ENCODE data around the gene ARL6IP6. TPM values are rescaled to one million over a fixed set of nuclear protein-coding genes. Genes with fewer than 3 reads are reported as not detected.

The ARL6IP6 gene
- total and polyA plus RNA-seq, 4 donors: 7.5 to 17.9 (median 12.3) TPM

DNA sequence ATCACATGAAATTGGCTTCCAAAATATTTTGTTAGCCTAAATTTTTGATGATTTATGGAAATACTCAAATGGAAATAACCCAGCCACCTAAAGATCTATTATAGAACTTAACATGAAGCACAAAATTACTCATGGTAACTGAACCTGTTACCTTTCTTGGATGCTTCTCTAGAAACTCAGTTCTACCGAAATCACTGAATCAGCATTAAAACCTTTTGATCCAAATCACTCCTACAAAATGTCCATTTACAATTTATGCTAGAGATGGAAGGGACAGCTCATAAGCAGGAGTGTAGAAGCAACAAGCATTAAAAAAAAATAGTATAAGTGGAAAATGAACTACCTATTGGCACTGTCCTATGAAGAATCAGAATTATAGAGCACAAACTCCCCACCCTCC, 3.3 kb upstream of the ARL6IP6 start:
- Histone ChIP-seq H3K4me1 (ENCODE audit: control insufficient read depth in 5 of 5, insufficient read depth in 5 of 5, low read length in 5 of 5) (peaks cover 0 to 18% (median 8%) of the 10 kb centered on the region in 5 donors), H3K27me3 (ENCODE audit: control insufficient read depth in 3 of 3, insufficient read depth in 3 of 3, low read length in 2 of 3) (no peaks in the 10 kb centered on the region), H3K27ac (ENCODE audit: low read depth in 1 of 2, low read length in 1 of 2) (no peak overlapping the region), H3K4me3 (no peak overlapping the region), H3K36me3 (ENCODE audit: control insufficient read depth in 4 of 4, insufficient read depth in 4 of 4, low read length in 4 of 4) (peaks cover 3 to 28% (median 13%) of the 10 kb centered on the region in 4 donors), H3K9me3 (ENCODE audit: control insufficient read depth in 4 of 4, insufficient read depth in 3 of 4, low read length in 3 of 4) (no peaks in the 10 kb centered on the region), H3K9ac (ENCODE audit: insufficient read depth in 1 of 2, low read length in 2 of 2) (no peak overlapping the region)
- ATAC-seq (ENCODE audit: insufficient read depth, low FRiP score) (no peak), DNase-seq (no peak)
- WGBS, 2 donors: 78 to 98% methylated on average over 1 of the region's 1 CpG
- TF ChIP-seq, protein P1, sequence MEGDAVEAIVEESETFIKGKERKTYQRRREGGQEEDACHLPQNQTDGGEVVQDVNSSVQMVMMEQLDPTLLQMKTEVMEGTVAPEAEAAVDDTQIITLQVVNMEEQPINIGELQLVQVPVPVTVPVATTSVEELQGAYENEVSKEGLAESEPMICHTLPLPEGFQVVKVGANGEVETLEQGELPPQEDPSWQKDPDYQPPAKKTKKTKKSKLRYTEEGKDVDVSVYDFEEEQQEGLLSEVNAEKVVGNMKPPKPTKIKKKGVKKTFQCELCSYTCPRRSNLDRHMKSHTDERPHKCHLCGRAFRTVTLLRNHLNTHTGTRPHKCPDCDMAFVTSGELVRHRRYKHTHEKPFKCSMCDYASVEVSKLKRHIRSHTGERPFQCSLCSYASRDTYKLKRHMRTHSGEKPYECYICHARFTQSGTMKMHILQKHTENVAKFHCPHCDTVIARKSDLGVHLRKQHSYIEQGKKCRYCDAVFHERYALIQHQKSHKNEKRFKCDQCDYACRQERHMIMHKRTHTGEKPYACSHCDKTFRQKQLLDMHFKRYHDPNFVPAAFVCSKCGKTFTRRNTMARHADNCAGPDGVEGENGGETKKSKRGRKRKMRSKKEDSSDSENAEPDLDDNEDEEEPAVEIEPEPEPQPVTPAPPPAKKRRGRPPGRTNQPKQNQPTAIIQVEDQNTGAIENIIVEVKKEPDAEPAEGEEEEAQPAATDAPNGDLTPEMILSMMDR (IDR thresholded peaks at IDR 0.05; ENCODE audit: control extremely low read depth, extremely low read depth): no peak

DNA sequence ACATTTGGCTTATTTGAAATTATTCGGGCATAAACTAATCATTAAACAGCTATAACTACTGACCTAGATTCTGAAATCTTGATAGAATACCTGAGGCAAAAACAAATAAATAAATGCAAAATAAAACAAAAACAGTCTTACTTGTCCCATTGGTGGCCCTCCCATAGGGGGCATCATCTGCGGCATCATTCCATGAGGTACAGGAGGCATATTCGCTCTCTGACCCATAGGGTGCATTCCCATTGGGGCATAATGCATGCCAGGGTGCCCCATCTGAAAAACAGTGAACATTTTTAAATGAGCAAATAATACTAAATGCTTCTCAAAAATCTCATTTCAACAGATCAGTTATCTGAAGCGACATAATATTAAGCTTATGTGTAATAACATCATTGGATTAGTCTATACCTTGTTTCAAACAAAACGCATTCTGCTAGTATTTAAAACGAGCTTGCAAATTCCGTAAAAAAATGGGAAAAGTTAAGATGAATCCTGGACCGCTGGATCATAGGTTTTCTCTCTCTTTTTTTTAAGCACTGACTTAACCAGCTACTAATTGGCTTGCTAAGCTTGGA, 2.5 kb upstream of the ARL6IP6 start:
- 34 to 52% methylated on average over 8 of the region's 8 CpGs for WGBS, 2 donors
- Histone ChIP-seq H3K27ac (ENCODE audit: low read depth in 1 of 2, low read length in 1 of 2) (no peak overlapping the region), H3K4me1 (ENCODE audit: control insufficient read depth in 5 of 5, insufficient read depth in 5 of 5, low read length in 5 of 5) (peaks cover 0 to 27% (median 11%) of the 10 kb centered on the region in 5 donors), H3K9ac (ENCODE audit: insufficient read depth in 1 of 2, low read length in 2 of 2) (peak overlapping the region; percentile 96 to 98), H3K9me3 (ENCODE audit: control insufficient read depth in 4 of 4, insufficient read depth in 3 of 4, low read length in 3 of 4) (no peaks in the 10 kb centered on the region), H3K4me3 (no peak overlapping the region), H3K36me3 (ENCODE audit: control insufficient read depth in 4 of 4, insufficient read depth in 4 of 4, low read length in 4 of 4) (peaks cover 3 to 26% (median 12%) of the 10 kb centered on the region in 4 donors), H3K27me3 (ENCODE audit: control insufficient read depth in 3 of 3, insufficient read depth in 3 of 3, low read length in 2 of 3) (no peaks in the 10 kb centered on the region)
- TF ChIP-seq, protein P1 (IDR thresholded peaks at IDR 0.05; ENCODE audit: control extremely low read depth, extremely low read depth): no peak
- DNase-seq (peak in 2 of 3 donors; percentile 12 to 13), ATAC-seq (ENCODE audit: insufficient read depth, low FRiP score) (no peak)

DNA sequence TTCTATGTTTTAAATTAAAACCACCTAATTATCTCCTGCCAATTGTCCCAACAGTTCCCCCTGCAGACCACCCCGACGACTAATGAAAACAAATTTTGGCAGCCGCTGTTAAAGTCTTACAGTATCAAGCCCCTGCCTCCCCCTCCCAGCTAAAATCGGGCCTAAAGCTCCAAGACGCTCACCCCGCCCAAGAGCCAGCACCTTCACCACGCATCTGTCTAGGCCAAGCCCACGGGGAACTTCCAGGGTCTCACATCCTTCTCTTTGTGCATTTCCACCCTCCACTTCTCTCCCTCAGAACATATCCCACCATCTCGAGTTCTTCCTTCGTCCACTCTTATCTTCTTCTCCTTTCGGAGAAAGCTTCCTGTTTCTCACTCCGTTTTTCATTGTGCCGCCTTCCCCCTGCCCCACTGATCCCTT, 1.6 kb upstream of the ARL6IP6 start:
- Histone ChIP-seq H3K9me3 (ENCODE audit: control insufficient read depth in 4 of 4, insufficient read depth in 3 of 4, low read length in 3 of 4) (no peaks in the 10 kb centered on the region), H3K27ac (ENCODE audit: low read depth in 1 of 2, low read length in 1 of 2) (peak overlapping the region; percentile 78 to 96), H3K9ac (ENCODE audit: insufficient read depth in 1 of 2, low read length in 2 of 2) (peak overlapping the region; percentile 96 to 98), H3K4me1 (ENCODE audit: control insufficient read depth in 5 of 5, insufficient read depth in 5 of 5, low read length in 5 of 5) (peaks cover 0 to 34% (median 11%) of the 10 kb centered on the region in 5 donors), H3K27me3 (ENCODE audit: control insufficient read depth in 3 of 3, insufficient read depth in 3 of 3, low read length in 2 of 3) (no peaks in the 10 kb centered on the region), H3K4me3 (peak overlapping the region; percentile 94), H3K36me3 (ENCODE audit: control insufficient read depth in 4 of 4, insufficient read depth in 4 of 4, low read length in 4 of 4) (peaks cover 3 to 24% (median 9%) of the 10 kb centered on the region in 4 donors)
- DNase-seq (no peak), ATAC-seq (ENCODE audit: insufficient read depth, low FRiP score) (no peak)
- WGBS, 2 donors: 0 to 1% methylated on average over 13 of the region's 13 CpGs
- TF ChIP-seq, protein P1 (IDR thresholded peaks at IDR 0.05; ENCODE audit: control extremely low read depth, extremely low read depth): no peak

All from lung (tissue), 12 donors.